Naive B cell (primary cell): Measurements from ENCODE around the gene DMGDH. TPM values are rescaled to one million over a fixed set of nuclear protein-coding genes. Genes with fewer than 3 reads are reported as not detected.

Source experiments
- ATAC-seq, 2 donors: fragments of 150-1000 bp; cut with Tn5 transposase; 2 replicates each; pipeline ENCODE4 v1.10.0; 2021; ENCODE audit warnings: low read depth in 2 of 2, mild to moderate bottlenecking in 2 of 2, moderate library complexity in 2 of 2
- DNase-seq: peaks from one replicate; pipeline ENCODE4 v3.0.0; 2022
- H3K27ac Mint-ChIP-seq, 6 donors: one replicate each; pipeline ENCODE4 v1.8.0; 2020 to 2022; ENCODE audit warnings: mild to moderate bottlenecking in 6 of 6, mixed read lengths in 6 of 6, moderate library complexity in 5 of 6, inconsistent platforms in 2 of 6
- H3K27me3 Mint-ChIP-seq, 3 donors: one replicate each; pipeline ENCODE4 v1.8.0; 2021 to 2022; ENCODE audit warnings: mixed read lengths in 3 of 3, mild to moderate bottlenecking in 1 of 3
- H3K36me3 Mint-ChIP-seq, 2 donors: one replicate each; pipeline ENCODE4 v1.8.0; 2020 to 2022; ENCODE audit warnings: mixed read lengths in 2 of 2, inconsistent platforms in 1 of 2, mild to moderate bottlenecking in 1 of 2
- H3K4me1 Mint-ChIP-seq, 3 donors: one replicate each; pipeline ENCODE4 v1.8.0; 2020 to 2022; ENCODE audit warnings: mixed read lengths in 3 of 3, inconsistent platforms in 1 of 3, mild to moderate bottlenecking in 1 of 3, moderate library complexity in 1 of 3
- H3K4me3 Mint-ChIP-seq, 8 donors: one replicate each; pipeline ENCODE4 v1.8.0; 2020 to 2022; ENCODE audit warnings: mild to moderate bottlenecking in 8 of 8, mixed read lengths in 8 of 8, moderate library complexity in 8 of 8, inconsistent platforms in 2 of 8
- H3K9me3 Mint-ChIP-seq, 7 donors: one replicate each; pipeline ENCODE4 v1.8.0; 2020 to 2022; ENCODE audit warnings: mixed read lengths in 7 of 7, mild to moderate bottlenecking in 5 of 7, inconsistent platforms in 2 of 7, moderate library complexity in 1 of 7
- polyA plus RNA-seq, 6 donors: library from polyadenylated mRNA; unstranded; fragments of 300-500 nt; fragmentation: Illumina TruSeq; gene quantifications; one replicate each; pipeline ENCODE4 v1.2.3, GENCODE V29; 2021; ENCODE audit warnings: low read depth in 6 of 6

Gene DMGDH
- polyA plus RNA-seq, 6 donors from 2014 or later, result 0.20 to 2.4 TPM; not detected in 4

DNA sequence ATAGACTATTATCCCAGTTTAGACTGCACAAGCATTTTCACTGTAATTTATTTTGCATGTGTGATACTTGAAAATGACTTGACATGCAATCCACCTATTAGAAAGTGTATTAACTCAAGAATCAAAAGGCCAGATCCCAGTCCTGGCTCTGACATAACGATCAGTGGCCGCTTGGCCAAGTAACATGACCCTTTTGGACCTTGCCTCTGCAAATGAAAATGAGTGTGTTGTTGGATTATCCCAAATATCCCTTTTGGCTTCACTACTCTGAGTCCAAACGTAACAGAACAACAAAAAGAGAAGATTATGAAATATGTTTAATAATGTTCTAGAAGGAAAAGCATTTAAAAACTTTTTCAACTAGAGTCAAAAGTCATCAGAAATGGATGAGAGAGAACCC lies 19.0 kb downstream of the DMGDH start:
- no peaks in the 10 kb centered on the region for H3K4me1 Mint-ChIP-seq
- ATAC-seq, result no peak
- H3K36me3 Mint-ChIP-seq, result no peaks in the 10 kb centered on the region
- H3K9me3 Mint-ChIP-seq, result peaks cover 0 to 16% (median 2%) of the 10 kb centered on the region in 7 donors
- no peak for DNase-seq
- H3K4me3 Mint-ChIP-seq, result no peak overlapping the region
- H3K27ac Mint-ChIP-seq, result no peak overlapping the region
- peaks cover 0 to 31% (median 22%) of the 10 kb centered on the region in 3 donors for H3K27me3 Mint-ChIP-seq

DNA sequence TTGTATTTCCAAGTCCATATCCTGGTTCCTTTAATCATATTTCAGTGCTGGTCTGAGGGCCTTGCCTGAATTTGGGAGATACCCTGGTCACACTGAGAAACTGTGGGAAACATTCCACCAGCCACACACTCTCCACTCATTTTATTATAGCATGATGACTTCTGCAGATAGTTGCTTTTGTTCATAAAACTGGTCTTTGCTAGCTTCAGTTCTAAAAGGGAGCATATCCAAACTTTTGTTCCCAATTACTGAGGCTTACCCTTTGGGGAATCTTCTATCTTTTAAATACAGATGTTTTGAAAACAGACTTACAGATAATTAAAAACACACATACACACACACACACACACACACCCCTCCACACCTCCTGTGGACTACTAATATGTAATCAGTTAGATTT lies 21.0 kb downstream of the DMGDH start:
- H3K27me3 Mint-ChIP-seq, result peaks cover 0 to 22% (median 20%) of the 10 kb centered on the region in 3 donors
- peaks cover 0 to 16% (median 2%) of the 10 kb centered on the region in 7 donors for H3K9me3 Mint-ChIP-seq
- H3K27ac Mint-ChIP-seq, result peak overlapping the region in 1 of 6 donors; percentile 1
- H3K36me3 Mint-ChIP-seq, result no peaks in the 10 kb centered on the region
- DNase-seq (no peak), ATAC-seq (no peak)
- H3K4me3 Mint-ChIP-seq, result no peak overlapping the region
- no peaks in the 10 kb centered on the region for H3K4me1 Mint-ChIP-seq

DNA sequence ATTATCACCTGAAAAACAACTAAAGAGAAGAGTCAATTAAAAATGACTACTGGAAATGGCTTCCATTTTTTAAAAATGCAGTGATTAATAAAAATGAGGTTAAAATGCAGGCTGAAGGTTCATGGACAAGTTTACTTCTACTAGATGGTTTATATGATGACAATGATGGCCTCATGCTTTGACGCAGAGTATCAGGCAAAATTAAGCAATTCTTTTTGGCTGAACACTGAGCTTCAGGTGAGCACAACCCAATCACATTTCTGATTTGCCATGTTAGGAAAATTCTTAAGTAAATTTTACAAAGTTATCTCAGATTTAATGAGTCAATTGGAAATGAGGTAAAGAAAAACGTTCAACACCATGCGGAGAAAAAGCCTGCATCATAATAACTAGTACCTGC lies 22.3 kb downstream of the DMGDH start:
- no peaks in the 10 kb centered on the region for H3K4me1 Mint-ChIP-seq
- peaks cover 0 to 22% (median 20%) of the 10 kb centered on the region in 3 donors for H3K27me3 Mint-ChIP-seq
- no peaks in the 10 kb centered on the region for H3K36me3 Mint-ChIP-seq
- no peak overlapping the region for H3K4me3 Mint-ChIP-seq
- ATAC-seq (no peak), DNase-seq (no peak)
- H3K9me3 Mint-ChIP-seq, result peaks cover 0 to 11% (median 2%) of the 10 kb centered on the region in 7 donors
- H3K27ac Mint-ChIP-seq, result no peak overlapping the region

DNA sequence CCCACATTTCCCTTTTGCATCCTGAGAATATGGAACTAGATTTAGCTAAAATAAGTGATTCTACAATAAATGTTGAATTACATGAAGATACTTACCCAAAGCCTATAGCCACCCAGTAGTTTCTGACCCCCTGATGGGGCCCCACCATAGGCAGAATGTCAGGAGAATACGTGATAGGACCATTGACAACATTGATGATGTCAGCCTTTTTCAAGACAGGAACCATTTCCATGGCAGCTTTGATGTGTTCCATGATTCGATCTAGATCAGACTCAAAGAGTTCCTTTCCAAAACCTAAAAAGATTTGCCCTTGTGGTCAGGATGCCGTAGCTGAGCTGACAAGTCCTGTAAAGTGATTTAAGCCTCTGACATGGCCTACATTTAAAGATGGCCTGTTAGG lies 27.3 kb downstream of the DMGDH start:
- H3K27ac Mint-ChIP-seq, result no peak overlapping the region
- no peaks in the 10 kb centered on the region for H3K36me3 Mint-ChIP-seq
- no peaks in the 10 kb centered on the region for H3K4me1 Mint-ChIP-seq
- peaks cover 0 to 11% (median 7%) of the 10 kb centered on the region in 3 donors for H3K27me3 Mint-ChIP-seq
- H3K9me3 Mint-ChIP-seq, result peaks cover 0 to 3% (median 0%) of the 10 kb centered on the region in 7 donors
- no peak for ATAC-seq
- H3K4me3 Mint-ChIP-seq, result no peak overlapping the region
- no peak for DNase-seq

DNA sequence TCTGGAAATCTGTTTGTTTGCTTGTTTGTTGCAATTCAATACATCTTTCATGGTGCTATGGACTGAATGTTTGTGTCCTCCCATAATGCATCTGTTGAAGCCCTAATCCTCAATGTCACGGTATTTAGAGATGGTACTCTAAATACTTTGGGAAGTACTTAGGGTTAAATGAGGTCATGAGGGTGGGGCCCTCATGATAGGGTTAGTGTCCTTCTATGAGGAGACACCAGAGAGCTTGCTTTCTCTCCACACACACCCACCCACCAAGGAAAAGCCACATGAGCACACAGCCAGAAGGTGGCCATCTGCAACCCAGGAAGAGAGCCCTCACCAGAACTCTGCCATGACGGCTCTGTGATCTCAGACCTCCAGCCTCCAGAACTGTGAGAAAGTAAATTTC lies 32.7 kb downstream of the DMGDH start:
- Mint-ChIP-seq H3K9me3 (peaks cover 0 to 4% (median 1%) of the 10 kb centered on the region in 7 donors), H3K27ac (no peak overlapping the region), H3K4me1 (no peaks in the 10 kb centered on the region), H3K4me3 (no peak overlapping the region), H3K36me3 (no peaks in the 10 kb centered on the region), H3K27me3 (no peaks in the 10 kb centered on the region)
- DNase-seq, result no peak
- no peak for ATAC-seq

DNA sequence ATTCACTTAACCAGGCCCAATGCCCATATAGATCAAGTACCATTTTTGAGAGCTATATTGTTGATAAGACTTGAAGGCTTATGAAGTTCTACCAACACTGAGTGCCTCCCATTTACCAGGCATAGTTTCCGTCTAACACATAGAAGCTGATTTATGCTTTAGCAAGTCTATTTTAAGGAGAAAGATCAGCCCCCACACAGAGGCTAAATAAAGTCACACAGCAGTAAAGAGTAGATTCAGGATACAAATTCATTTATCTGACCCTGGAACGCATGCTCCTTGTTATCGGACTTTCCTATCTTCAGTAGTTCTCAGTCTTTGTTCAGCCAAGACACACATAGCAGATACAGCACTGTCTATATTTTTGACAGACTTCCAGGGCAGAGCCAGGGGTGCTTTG lies 34.2 kb downstream of the DMGDH start:
- ATAC-seq, result no peak
- Mint-ChIP-seq H3K27ac (no peak overlapping the region), H3K4me1 (no peaks in the 10 kb centered on the region), H3K27me3 (no peaks in the 10 kb centered on the region), H3K4me3 (no peak overlapping the region), H3K9me3 (peaks cover 0 to 4% (median 1%) of the 10 kb centered on the region in 7 donors), H3K36me3 (no peaks in the 10 kb centered on the region)
- no peak for DNase-seq

DNA sequence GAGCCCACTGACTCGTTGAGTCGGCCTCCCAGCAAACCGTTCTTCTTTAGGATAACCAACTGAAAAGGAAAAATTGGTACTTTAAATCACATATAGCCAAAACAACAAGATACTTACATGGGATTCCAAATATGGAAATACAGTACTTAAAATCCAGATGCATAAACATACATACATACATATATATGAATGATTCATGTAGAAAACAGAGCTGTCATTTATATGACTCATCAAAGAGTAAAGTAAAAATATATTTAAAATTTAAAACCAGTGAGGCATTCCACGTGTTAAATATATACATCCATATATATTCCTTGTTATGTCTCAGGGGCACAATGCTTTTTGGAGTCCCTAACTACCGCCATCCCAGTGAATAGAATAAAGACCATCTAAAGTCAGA lies 36.7 kb downstream of the DMGDH start:
- H3K27me3 Mint-ChIP-seq, result no peaks in the 10 kb centered on the region
- H3K27ac Mint-ChIP-seq, result no peak overlapping the region
- no peak overlapping the region for H3K4me3 Mint-ChIP-seq
- ATAC-seq, result no peak
- H3K36me3 Mint-ChIP-seq, result no peaks in the 10 kb centered on the region
- no peaks in the 10 kb centered on the region for H3K4me1 Mint-ChIP-seq
- no peak for DNase-seq
- peaks cover 0 to 4% (median 0%) of the 10 kb centered on the region in 7 donors for H3K9me3 Mint-ChIP-seq

DNA sequence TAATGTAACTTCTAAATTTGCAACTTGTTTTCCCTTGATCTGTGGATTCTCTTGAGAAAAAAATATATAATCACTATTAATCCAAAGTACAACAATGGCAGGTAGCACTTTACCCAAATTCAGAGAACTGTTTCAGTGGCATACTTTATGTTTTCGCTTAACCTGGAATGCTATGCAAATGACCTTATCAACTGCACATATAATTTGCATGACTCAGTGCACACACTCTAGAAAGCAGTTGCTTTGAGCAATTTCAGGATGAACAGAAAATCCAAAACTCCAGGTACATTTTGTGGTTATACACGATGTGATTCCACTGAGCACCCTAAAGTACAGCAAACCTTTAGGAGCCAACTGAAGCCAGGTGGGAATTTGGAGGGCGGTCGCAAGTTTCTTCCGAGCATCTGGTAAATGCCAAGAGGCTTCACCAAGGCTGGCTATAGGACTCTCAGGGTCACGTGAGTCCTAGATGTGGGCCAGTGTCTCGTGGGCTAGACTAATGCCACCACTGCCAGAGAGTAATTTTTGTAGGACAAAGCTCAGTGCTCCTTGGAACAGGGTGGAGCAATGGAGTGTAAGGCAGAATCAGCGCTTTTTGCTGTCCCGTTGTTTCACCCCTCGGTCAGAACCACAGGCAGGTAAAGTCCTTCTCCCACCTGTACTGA lies 37.3 kb downstream of the DMGDH start:
- Mint-ChIP-seq H3K27me3 (peaks cover 0 to 5% (median 0%) of the 10 kb centered on the region in 3 donors), H3K9me3 (peaks cover 0 to 4% (median 0%) of the 10 kb centered on the region in 7 donors), H3K4me1 (no peaks in the 10 kb centered on the region), H3K36me3 (no peaks in the 10 kb centered on the region), H3K4me3 (no peak overlapping the region), H3K27ac (no peak overlapping the region)
- DNase-seq (no peak), ATAC-seq (no peak)

DNA sequence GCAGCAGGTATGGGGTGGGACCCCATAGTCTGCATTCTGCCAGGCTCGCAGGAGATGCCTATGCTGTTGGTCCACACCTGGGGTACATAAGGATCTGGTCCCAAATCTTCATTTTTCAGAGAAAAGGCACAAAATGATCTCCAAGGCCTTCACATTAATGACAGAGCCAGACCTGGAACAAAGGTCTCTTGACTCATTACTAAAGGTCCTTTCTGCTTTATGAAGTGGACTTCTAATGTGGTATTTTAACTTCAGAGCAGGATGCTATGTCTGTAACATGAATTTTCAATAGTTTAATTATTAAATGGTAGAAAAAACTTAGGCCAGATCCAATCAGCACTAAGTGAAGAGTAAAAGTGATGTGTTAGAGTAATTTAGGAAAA lies 38.0 kb downstream of the DMGDH start:
- Mint-ChIP-seq H3K36me3 (no peaks in the 10 kb centered on the region), H3K4me3 (no peak overlapping the region), H3K4me1 (no peaks in the 10 kb centered on the region), H3K9me3 (no peaks in the 10 kb centered on the region), H3K27ac (no peak overlapping the region), H3K27me3 (peaks cover 0 to 12% (median 3%) of the 10 kb centered on the region in 3 donors)
- DNase-seq (no peak), ATAC-seq (no peak)

DNA sequence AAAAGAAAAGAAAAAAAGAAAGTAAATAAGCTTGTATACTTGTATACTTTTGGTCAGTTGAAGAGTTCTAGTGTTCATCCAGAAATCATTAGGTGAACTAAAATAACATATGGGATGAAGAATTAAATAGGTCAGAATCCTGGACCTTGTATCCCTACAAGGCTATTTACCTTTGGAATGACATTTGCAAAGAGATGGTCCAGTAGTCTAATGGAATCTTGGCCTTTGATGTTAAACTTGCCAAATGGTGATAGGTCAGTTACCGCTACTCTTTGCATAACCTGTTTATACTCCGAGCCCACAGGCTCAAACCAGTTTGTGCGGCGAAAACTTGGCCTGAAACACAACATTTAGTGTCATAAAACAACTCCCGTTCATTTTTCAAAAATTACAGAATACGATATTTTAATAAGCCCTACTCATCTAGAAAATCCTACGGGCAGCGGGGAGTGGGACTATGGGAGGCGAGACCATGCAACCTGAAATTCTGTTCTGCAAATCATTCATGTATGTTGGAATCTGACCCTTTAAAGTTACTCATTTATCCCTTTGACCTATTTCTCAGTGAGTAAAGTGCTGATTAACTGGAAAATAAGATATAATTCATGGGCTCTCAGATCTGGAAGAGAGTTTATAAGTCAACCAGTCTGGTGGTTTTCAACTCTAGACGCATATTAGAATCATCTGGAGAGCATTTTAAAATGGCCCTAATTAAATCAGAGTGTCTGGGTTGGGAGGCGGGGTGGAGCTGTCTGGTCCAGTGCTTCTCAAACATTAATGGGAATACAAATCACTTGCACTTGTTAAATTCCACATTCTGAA lies 38.6 kb downstream of the DMGDH start:
- H3K27me3 Mint-ChIP-seq, result peaks cover 2 to 16% (median 8%) of the 10 kb centered on the region in 3 donors
- DNase-seq, result no peak
- H3K4me3 Mint-ChIP-seq, result no peak overlapping the region
- no peaks in the 10 kb centered on the region for H3K36me3 Mint-ChIP-seq
- H3K27ac Mint-ChIP-seq, result no peak overlapping the region
- no peaks in the 10 kb centered on the region for H3K4me1 Mint-ChIP-seq
- no peaks in the 10 kb centered on the region for H3K9me3 Mint-ChIP-seq
- ATAC-seq, result no peak

DNA sequence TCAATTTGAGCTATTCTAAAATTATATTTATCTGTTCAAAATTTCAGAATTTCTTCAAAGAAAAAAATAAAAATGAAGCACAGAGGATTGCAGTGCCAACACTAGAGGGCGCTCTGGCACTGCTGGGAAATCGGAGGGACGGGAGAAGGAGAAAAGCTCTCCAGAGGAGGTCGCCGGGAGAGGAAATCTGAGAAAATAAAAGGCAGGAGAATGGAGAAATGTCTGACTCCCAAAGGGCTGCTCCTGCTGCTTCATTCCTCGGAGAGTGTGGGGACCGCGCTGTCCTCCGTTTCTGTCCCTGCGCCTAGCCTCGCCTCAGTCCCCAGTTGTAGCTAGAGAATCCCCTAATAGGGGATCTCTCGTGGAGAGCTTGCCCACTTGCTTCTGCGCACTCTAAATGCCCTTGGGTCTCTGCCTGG lies 44.4 kb downstream of the DMGDH start:
- DNase-seq (peak; percentile 9), ATAC-seq (no peak)
- peaks cover 9 to 24% (median 16%) of the 10 kb centered on the region in 3 donors for H3K4me1 Mint-ChIP-seq
- H3K27me3 Mint-ChIP-seq, result peaks cover 38 to 71% (median 40%) of the 10 kb centered on the region in 3 donors
- peak overlapping the region in 1 of 6 donors; percentile 59 for H3K27ac Mint-ChIP-seq
- H3K4me3 Mint-ChIP-seq, result peak overlapping the region in 6 of 8 donors; percentile 47 to 76 (median 62)
- H3K9me3 Mint-ChIP-seq, result no peaks in the 10 kb centered on the region
- H3K36me3 Mint-ChIP-seq, result no peaks in the 10 kb centered on the region

DNA sequence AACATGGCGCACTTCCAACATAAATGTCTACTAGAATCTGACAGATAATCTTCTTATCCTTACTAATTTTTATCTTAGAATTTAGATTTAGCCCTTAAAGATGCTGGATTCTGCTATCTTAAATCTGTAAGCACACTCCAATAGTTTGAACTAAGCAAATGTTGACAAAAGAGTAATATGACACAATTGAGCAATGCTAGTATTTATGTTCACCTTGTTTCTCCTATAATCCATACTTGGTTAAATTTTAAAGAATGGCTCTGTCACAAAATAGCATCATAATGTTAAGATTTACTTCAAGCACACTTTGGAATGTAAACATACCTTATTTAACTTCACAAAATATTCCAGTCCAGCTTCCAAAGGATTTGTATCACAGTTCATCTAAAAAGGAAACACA lies 45.5 kb downstream of the DMGDH start:
- peaks cover 46 to 71% (median 47%) of the 10 kb centered on the region in 3 donors for H3K27me3 Mint-ChIP-seq

DNA sequence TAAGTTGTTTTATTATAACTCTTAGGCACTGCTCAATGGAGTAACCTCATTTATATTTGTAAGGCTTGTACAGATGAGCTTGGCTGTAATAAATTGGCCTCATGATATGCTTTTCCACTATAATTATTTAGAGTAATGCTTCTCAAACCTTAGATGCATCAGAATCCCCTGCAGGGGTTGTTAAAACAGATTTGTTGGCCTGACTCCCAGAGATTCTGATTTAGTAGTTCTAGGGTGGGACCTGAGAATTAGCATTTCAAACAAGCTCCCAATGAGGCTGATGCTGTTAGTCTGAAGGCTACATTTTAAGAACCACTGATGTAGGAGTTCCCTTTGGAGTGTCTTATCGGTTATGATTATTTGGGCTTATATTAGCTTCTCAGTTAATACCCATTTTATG lies 46.1 kb downstream of the DMGDH start:
- H3K27me3 Mint-ChIP-seq, result peaks cover 50 to 71% (median 51%) of the 10 kb centered on the region in 3 donors
- ATAC-seq (no peak), DNase-seq (no peak)
- H3K36me3 Mint-ChIP-seq, result no peaks in the 10 kb centered on the region
- H3K9me3 Mint-ChIP-seq, result no peaks in the 10 kb centered on the region
- no peak overlapping the region for H3K27ac Mint-ChIP-seq
- H3K4me1 Mint-ChIP-seq, result peaks cover 9 to 24% (median 16%) of the 10 kb centered on the region in 3 donors
- no peak overlapping the region for H3K4me3 Mint-ChIP-seq

More for the DNA sequence above, 45.5 kb downstream of the DMGDH start:
- ATAC-seq (no peak), DNase-seq (no peak)
- peaks cover 9 to 24% (median 16%) of the 10 kb centered on the region in 3 donors for H3K4me1 Mint-ChIP-seq
- H3K9me3 Mint-ChIP-seq, result no peaks in the 10 kb centered on the region
- H3K36me3 Mint-ChIP-seq, result no peaks in the 10 kb centered on the region
- no peak overlapping the region for H3K4me3 Mint-ChIP-seq
- H3K27ac Mint-ChIP-seq, result no peak overlapping the region

DNA sequence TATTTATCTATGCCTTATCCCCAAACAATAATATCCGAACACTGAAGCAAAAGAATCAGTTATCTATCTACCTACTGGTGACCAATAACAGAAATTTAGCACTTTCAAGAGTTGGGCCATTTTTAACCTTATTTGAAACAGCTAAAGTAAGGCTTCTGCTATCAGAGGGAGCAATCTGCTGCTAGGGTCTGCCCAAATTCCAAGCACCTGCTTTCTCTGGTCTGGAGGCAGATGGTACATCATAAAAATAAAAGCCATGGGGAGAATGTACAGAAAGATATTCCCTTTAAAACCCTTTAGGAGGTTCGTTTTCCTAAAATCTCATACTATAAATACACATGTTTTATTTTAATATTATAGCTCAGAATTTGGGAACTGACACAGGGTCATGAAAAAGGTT lies 46.7 kb downstream of the DMGDH start:
- peaks cover 9 to 24% (median 16%) of the 10 kb centered on the region in 3 donors for H3K4me1 Mint-ChIP-seq
- no peak for ATAC-seq
- H3K9me3 Mint-ChIP-seq, result no peaks in the 10 kb centered on the region
- DNase-seq, result no peak
- no peak overlapping the region for H3K4me3 Mint-ChIP-seq
- peaks cover 51 to 71% (median 53%) of the 10 kb centered on the region in 3 donors for H3K27me3 Mint-ChIP-seq
- H3K27ac Mint-ChIP-seq, result no peak overlapping the region
- H3K36me3 Mint-ChIP-seq, result no peaks in the 10 kb centered on the region
